Common myeloid progenitor, CD34-positive (primary cell): ENCODE measurements around the gene TMEM117.

Experiments
- CTCF ChIA-PET: fragments of 350-600 bp; sonication (Branson Sonifier 250); formaldehyde crosslinking; loops from one replicate; lab custom pipeline; 2021; ENCODE audit warnings: antibody characterized with exemption; lab: Charles Lee
- POLR2A ChIA-PET: fragments of 350-600 bp; sonication (Branson Sonifier 250); formaldehyde crosslinking; loops from one replicate; lab custom pipeline; 2021; ENCODE audit warnings: antibody characterized with exemption; lab: Charles Lee
- DNase-seq, 3 donors: peaks; one replicate each; pipeline versions ENCODE4 v3.0.0 to v3.0.0-alpha.2; 2013
- H3K27ac ChIP-seq, 2 experiments: 1 replicate in 1 of 2; 2 replicates in 1 of 2; pipeline ENCODE4 v1.7.0; 2013; ENCODE audit warnings: inconsistent platforms in 2 of 2, low read length in 2 of 2, mild to moderate bottlenecking in 2 of 2, low read depth in 1 of 2, moderate library complexity in 1 of 2; ENCODE audit not compliant: severe bottlenecking in 2 of 2, insufficient read depth in 1 of 2, poor library complexity in 1 of 2
- H3K27me3 ChIP-seq, 5 experiments: replicated peaks in 2 of 5; 1 replicate in 3 of 5; 2 replicates in 2 of 5; pipeline versions ENCODE4 v1.6.1 to v1.7.0; 2013; ENCODE audit warnings: low read length in 4 of 5, mild to moderate bottlenecking in 2 of 5, moderate library complexity in 2 of 5, inconsistent platforms in 1 of 5; ENCODE audit not compliant: insufficient read depth in 5 of 5, control insufficient read depth in 4 of 5
- H3K36me3 ChIP-seq, 4 experiments: 1 replicate in 2 of 4; 2 replicates in 2 of 4; pipeline versions ENCODE4 v1.6.1 to v1.7.0; 2013; ENCODE audit warnings: low read length in 3 of 4, control low read depth in 1 of 4, mild to moderate bottlenecking in 1 of 4; ENCODE audit not compliant: control insufficient read depth in 4 of 4, insufficient read depth in 4 of 4
- H3K4me1 ChIP-seq, 4 experiments: 1 replicate in 3 of 4; 2 replicates in 1 of 4; pipeline versions ENCODE4 v1.6.1 to v1.7.1; 2013; ENCODE audit warnings: low read length in 3 of 4, mild to moderate bottlenecking in 3 of 4, control low read depth in 1 of 4, inconsistent platforms in 1 of 4, moderate library complexity in 1 of 4; ENCODE audit not compliant: control insufficient read depth in 4 of 4, insufficient read depth in 4 of 4; ENCODE audit errors: control extremely low read depth in 1 of 4
- H3K4me3 ChIP-seq, 7 experiments: 1 replicate in 4 of 7; 2 replicates in 3 of 7; pipeline versions ENCODE4 v1.5.1 to v1.7.0; 2013; ENCODE audit warnings: mild to moderate bottlenecking in 7 of 7, low read length in 6 of 7, moderate library complexity in 6 of 7, inconsistent platforms in 2 of 7, low read depth in 2 of 7, control low read depth in 1 of 7; ENCODE audit not compliant: insufficient read depth in 4 of 7, control insufficient read depth in 1 of 7; ENCODE audit errors: extremely low read depth in 1 of 7
- H3K9me3 ChIP-seq, 5 experiments: 1 replicate in 4 of 5; 2 replicates in 1 of 5; pipeline versions ENCODE4 v1.6.1 to v1.7.1; 2013; ENCODE audit warnings: low read length in 4 of 5, mild to moderate bottlenecking in 2 of 5, inconsistent platforms in 1 of 5, low read depth in 1 of 5, moderate library complexity in 1 of 5; ENCODE audit not compliant: control insufficient read depth in 4 of 5, insufficient read depth in 2 of 5; ENCODE audit errors: control extremely low read depth in 1 of 5
- WGBS: methylation state at CpG from one replicate; pipeline ENCODE4 v1.1.5; 2013; ENCODE audit not compliant: insufficient coverage; 5-methylcytosine and 5-hydroxymethylcytosine counted together

TMEM117 gene

GRCh38 chr12:44229846-44230245 is 394.0 kb downstream of the TMEM117 start:
- CTCF ChIA-PET: interaction anchor here (1.3 kb wide), 1 partner anchor 9 kb away, joined by 4 read pairs; no protein-coding TSS in a partner anchor
- DNase-seq: no peak
- Histone ChIP-seq H3K27ac (no peak overlapping the region), H3K4me3 (no peak overlapping the region), H3K4me1 (no peaks in the 10 kb centered on the region), H3K27me3 (no peaks in the 10 kb centered on the region), H3K36me3 (no peaks in the 10 kb centered on the region), H3K9me3 (no peaks in the 10 kb centered on the region)
- WGBS: no CpG with 5 or more reads among the region's 4 CpGs
- POLR2A ChIA-PET: no interaction called here

GRCh38 chr12:44235674-44236073 is 399.8 kb downstream of the TMEM117 start:
- Histone ChIP-seq H3K9me3 (no peaks in the 10 kb centered on the region), H3K27me3 (no peaks in the 10 kb centered on the region), H3K36me3 (no peaks in the 10 kb centered on the region), H3K4me3 (no peak overlapping the region), H3K4me1 (no peaks in the 10 kb centered on the region), H3K27ac (no peak overlapping the region)
- POLR2A ChIA-PET: no interaction called here
- no CpG with 5 or more reads among the region's 1 CpG for WGBS
- DNase-seq: no peak
- CTCF ChIA-PET: no interaction called here

DNA sequence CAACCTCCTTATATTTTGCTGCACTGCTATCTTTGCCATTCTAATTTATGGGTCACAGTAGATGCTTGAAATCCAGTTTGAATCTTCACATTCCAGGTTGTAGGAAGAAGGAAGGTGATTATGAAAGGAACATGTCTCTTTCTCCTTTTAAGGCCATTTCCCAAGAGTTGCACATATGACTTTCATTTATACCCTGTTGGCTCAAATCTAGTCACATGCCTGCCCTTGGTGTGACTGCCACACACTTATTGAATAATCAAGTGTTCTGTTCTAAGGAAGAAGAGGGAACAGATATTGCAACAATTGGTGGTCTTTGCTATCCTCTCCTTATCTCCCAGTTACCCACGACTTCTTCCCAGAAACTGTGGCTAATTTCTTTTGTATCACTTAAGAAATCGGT is 404.3 kb downstream of the TMEM117 start:
- Histone ChIP-seq H3K4me3 (no peak overlapping the region), H3K27ac (no peak overlapping the region), H3K27me3 (no peaks in the 10 kb centered on the region), H3K9me3 (peaks cover 0 to 2% (median 0%) of the 10 kb centered on the region in 5 experiments), H3K36me3 (no peaks in the 10 kb centered on the region), H3K4me1 (no peaks in the 10 kb centered on the region)
- CTCF ChIA-PET: no interaction called here
- no peak for DNase-seq
- POLR2A ChIA-PET: no interaction called here
- WGBS: no CpG with 5 or more reads among the region's 2 CpGs

DNA sequence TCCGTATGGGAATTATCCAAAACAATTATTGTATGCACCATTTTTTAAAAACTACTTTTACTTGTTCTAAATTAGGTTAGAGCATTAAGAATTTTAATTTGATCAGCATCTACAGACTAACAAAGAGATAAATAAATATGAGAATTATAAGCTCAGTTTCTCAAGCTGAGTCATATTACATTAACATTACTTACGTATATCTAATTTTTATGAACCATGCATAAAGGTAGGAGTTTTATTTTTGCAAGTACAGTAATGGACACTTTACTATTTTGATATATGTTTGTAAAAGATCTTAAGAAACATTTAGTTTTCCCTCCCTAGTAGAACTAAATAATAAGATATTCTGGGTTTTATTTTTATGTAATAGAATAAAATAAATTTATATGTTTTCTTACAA is 410.1 kb downstream of the TMEM117 start:
- no peak overlapping the region for H3K27ac ChIP-seq
- H3K4me3 ChIP-seq: no peak overlapping the region
- no peaks in the 10 kb centered on the region for H3K4me1 ChIP-seq
- POLR2A ChIA-PET: no interaction called here
- H3K36me3 ChIP-seq: no peaks in the 10 kb centered on the region
- no peaks in the 10 kb centered on the region for H3K27me3 ChIP-seq
- DNase-seq: no peak
- no CpG with 5 or more reads among the region's 2 CpGs for WGBS
- CTCF ChIA-PET: no interaction called here
- H3K9me3 ChIP-seq: peaks cover 0 to 7% (median 0%) of the 10 kb centered on the region in 5 experiments

DNA sequence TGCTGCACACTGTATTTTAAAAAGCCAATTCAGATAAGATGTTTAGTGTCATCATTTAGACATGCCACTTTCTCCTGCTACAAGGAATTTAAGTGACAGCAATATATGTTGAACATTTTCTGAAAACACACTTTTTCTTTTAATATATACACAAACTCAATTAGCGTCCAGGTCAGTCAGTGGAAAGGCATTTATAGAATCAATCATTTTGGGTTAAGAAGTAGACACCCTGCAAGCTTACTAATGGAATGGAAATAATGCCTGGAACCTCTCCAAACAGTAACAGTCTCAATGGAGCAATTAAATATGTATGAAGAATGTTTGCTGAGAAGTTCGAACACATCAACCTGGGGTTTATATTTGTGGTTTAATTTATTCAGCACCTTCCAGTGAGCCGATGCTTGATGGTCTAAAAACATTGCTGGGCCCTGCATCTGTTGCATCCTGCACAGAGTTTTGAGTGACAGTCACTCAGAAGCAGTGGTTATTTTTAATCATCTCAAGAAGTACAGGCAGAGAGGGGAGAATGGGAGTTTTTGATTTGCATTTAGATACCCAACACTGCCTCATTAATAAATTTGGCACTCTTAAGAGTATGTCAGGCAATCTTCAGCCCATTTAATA is 410.7 kb downstream of the TMEM117 start:
- no peak for DNase-seq
- H3K27me3 ChIP-seq: no peaks in the 10 kb centered on the region
- no peaks in the 10 kb centered on the region for H3K36me3 ChIP-seq
- CTCF ChIA-PET: no interaction called here
- H3K4me3 ChIP-seq: no peak overlapping the region
- H3K4me1 ChIP-seq: no peaks in the 10 kb centered on the region
- POLR2A ChIA-PET: no interaction called here
- no peak overlapping the region for H3K27ac ChIP-seq
- 100% methylated on average over 2 of the region's 3 CpGs for WGBS
- peaks cover 0 to 7% (median 0%) of the 10 kb centered on the region in 5 experiments for H3K9me3 ChIP-seq

- ChIA-PET CTCF (no interaction called here), POLR2A (no interaction called here)
- Histone ChIP-seq H3K36me3 (no peaks in the 10 kb centered on the region), H3K27me3 (no peaks in the 10 kb centered on the region), H3K4me3 (no peak overlapping the region), H3K27ac (no peak overlapping the region), H3K9me3 (peaks cover 0 to 7% (median 0%) of the 10 kb centered on the region in 5 experiments), H3K4me1 (no peaks in the 10 kb centered on the region)
- 96% methylated on average over 4 of the region's 4 CpGs for WGBS
- DNase-seq: no peak
Measured at GRCh38 chr12:44247588-44247987, 411.7 kb downstream of the TMEM117 start.

GRCh38 chr12:44248436-44248835 is 412.6 kb downstream of the TMEM117 start:
- no peak overlapping the region for H3K4me3 ChIP-seq
- ChIA-PET CTCF (no interaction called here), POLR2A (no interaction called here)
- no peaks in the 10 kb centered on the region for H3K4me1 ChIP-seq
- peaks cover 0 to 5% (median 0%) of the 10 kb centered on the region in 5 experiments for H3K9me3 ChIP-seq
- no peaks in the 10 kb centered on the region for H3K27me3 ChIP-seq
- no peak for DNase-seq
- no peak overlapping the region for H3K27ac ChIP-seq
- H3K36me3 ChIP-seq: no peaks in the 10 kb centered on the region
- 95% methylated on average over 4 of the region's 4 CpGs for WGBS
